Astrocyte (in vitro differentiated cells and primary cell): ENCODE results near the gene SCLY. TPM values are rescaled to one million over a fixed set of nuclear protein-coding genes. Genes with fewer than 3 reads are reported as not detected.

Source experiments
- DNase-seq: peaks from one replicate; pipeline ENCODE4 v3.0.0-alpha.2; 2010; ENCODE audit warnings: low read depth
- FAIRE-seq: peaks from 2 replicates; lab custom pipeline; 2011; peaks lifted over from hg19 to GRCh38; lab: Jason Lieb, UNC
- H2AFZ ChIP-seq: 2 replicates; pipeline ENCODE4 v1.6.0; 2012; ENCODE audit warnings: low read depth, low read length, inconsistent platforms
- H3K27ac ChIP-seq: 2 replicates; pipeline ENCODE4 v1.5.1; 2011; ENCODE audit warnings: low read depth, low read length, inconsistent platforms
- H3K27me3 ChIP-seq: 2 replicates; pipeline ENCODE4 v1.6.0; 2011; ENCODE audit warnings: low read length, inconsistent platforms; ENCODE audit not compliant: insufficient read depth
- H3K36me3 ChIP-seq: 2 replicates; pipeline ENCODE4 v1.5.1; 2011; ENCODE audit warnings: low read length, inconsistent platforms; ENCODE audit not compliant: insufficient read depth
- H3K4me1 ChIP-seq: 2 replicates; pipeline ENCODE4 v1.5.1; 2011; ENCODE audit warnings: low read length, inconsistent platforms; ENCODE audit not compliant: insufficient read depth
- H3K4me2 ChIP-seq: 2 replicates; pipeline ENCODE4 v1.6.0; 2012; ENCODE audit warnings: low read length, inconsistent platforms
- H3K4me3 ChIP-seq: 2 replicates; pipeline ENCODE4 v1.5.1; 2011; ENCODE audit warnings: low read depth, mild to moderate bottlenecking, low read length, inconsistent platforms; ENCODE audit not compliant: insufficient read depth
- H3K79me2 ChIP-seq: 2 replicates; pipeline ENCODE4 v1.6.0; 2012; ENCODE audit warnings: mild to moderate bottlenecking, low read length, inconsistent platforms; ENCODE audit not compliant: insufficient read depth
- H3K9ac ChIP-seq: 2 replicates; pipeline ENCODE4 v1.6.0; 2012; ENCODE audit warnings: mild to moderate bottlenecking, low read length, inconsistent platforms
- H3K9me3 ChIP-seq: 2 replicates; pipeline ENCODE4 v1.5.1; 2012; ENCODE audit warnings: low read depth, mild to moderate bottlenecking, low read length, inconsistent platforms; ENCODE audit not compliant: insufficient read depth
- H4K20me1 ChIP-seq: 2 replicates; pipeline ENCODE4 v1.6.0; 2012; ENCODE audit warnings: low read length, inconsistent platforms; ENCODE audit not compliant: insufficient read depth
- H3K27ac Mint-ChIP-seq: one replicate; pipeline ENCODE4 v1.8.0; 2021; ENCODE audit warnings: mild to moderate bottlenecking, mixed read lengths; ENCODE audit not compliant: unreplicated experiment
- H3K27me3 Mint-ChIP-seq: one replicate; pipeline ENCODE4 v1.8.0; 2021; ENCODE audit warnings: low read depth, mixed read lengths; ENCODE audit not compliant: unreplicated experiment
- H3K36me3 Mint-ChIP-seq: one replicate; pipeline ENCODE4 v1.8.0; 2021; ENCODE audit warnings: low read depth, mixed read lengths; ENCODE audit not compliant: unreplicated experiment
- H3K4me1 Mint-ChIP-seq: one replicate; pipeline ENCODE4 v1.8.0; 2021; ENCODE audit warnings: low read depth, mixed read lengths; ENCODE audit not compliant: unreplicated experiment
- H3K4me3 Mint-ChIP-seq: one replicate; pipeline ENCODE4 v1.8.0; 2021; ENCODE audit warnings: mild to moderate bottlenecking, moderate library complexity, mixed read lengths; ENCODE audit not compliant: unreplicated experiment
- H3K9me3 Mint-ChIP-seq: one replicate; pipeline ENCODE4 v1.8.0; 2021; ENCODE audit warnings: mild to moderate bottlenecking, mixed read lengths; ENCODE audit not compliant: unreplicated experiment
- CTCF ChIP-seq: IDR thresholded peaks from 2 replicates; pipeline ENCODE4 v1.5.1; 2011; ENCODE audit warnings: low read depth, mild to moderate bottlenecking, inconsistent platforms, low read length, moderate library complexity; ENCODE audit not compliant: insufficient read depth
- EZH2 ChIP-seq: IDR thresholded peaks from 2 replicates; pipeline ENCODE4 v1.6.1; 2012; ENCODE audit warnings: mild to moderate bottlenecking, low read length, inconsistent platforms; ENCODE audit not compliant: insufficient read depth
- total RNA-seq: library from RNA; stranded (reverse); gene quantifications from 2 replicates; pipeline ENCODE4 v1.2.1, GENCODE V29; 2021

The SCLY gene
- total RNA-seq, 1 donor from 2014 or later = 15.4 TPM

- Histone ChIP-seq H3K4me2 (no peak overlapping the region), H3K79me2 (no peaks in the 10 kb centered on the region), H3K36me3 (no peaks in the 10 kb centered on the region), H4K20me1 (no peaks in the 10 kb centered on the region), H3K27ac (no peak overlapping the region), H3K9me3 (no peaks in the 10 kb centered on the region), H2AFZ (no peak overlapping the region), H3K9ac (no peak overlapping the region), H3K4me3 (no peak overlapping the region), H3K4me1 (no peaks in the 10 kb centered on the region), H3K27me3 (no peaks in the 10 kb centered on the region)
- Mint-ChIP-seq H3K27ac (no peak overlapping the region), H3K27me3 (peaks cover 7% of the 10 kb centered on the region), H3K9me3 (peaks cover 2% of the 10 kb centered on the region), H3K36me3 (peaks cover 5% of the 10 kb centered on the region), H3K4me3 (no peak overlapping the region), H3K4me1 (no peaks in the 10 kb centered on the region)
- FAIRE-seq (no peak), DNase-seq (peak; percentile 7)
- TF ChIP-seq CTCF (no peak), EZH2 (no peak)
Observed at GRCh38 chr2:238097988-238098871, 37.4 kb downstream of the SCLY start.

- DNase-seq = no peak
- H3K4me3 Mint-ChIP-seq = no peak overlapping the region
- H3K4me2 ChIP-seq = no peak overlapping the region
Observed at GRCh38 chr2:238098901-238099713, 38.3 kb downstream of the SCLY start.

More at GRCh38 chr2:238098901-238099713, 38.3 kb downstream of the SCLY start:
- Mint-ChIP-seq H3K36me3 (peaks cover 5% of the 10 kb centered on the region), H3K27ac (no peak overlapping the region), H3K27me3 (peaks cover 7% of the 10 kb centered on the region), H3K9me3 (peaks cover 2% of the 10 kb centered on the region), H3K4me1 (no peaks in the 10 kb centered on the region)
- H3K4me1 ChIP-seq = no peaks in the 10 kb centered on the region
- FAIRE-seq = no peak
- H4K20me1 ChIP-seq = no peaks in the 10 kb centered on the region
- no peaks in the 10 kb centered on the region for H3K9me3 ChIP-seq
- H3K9ac ChIP-seq = no peak overlapping the region
- no peak overlapping the region for H3K27ac ChIP-seq
- no peaks in the 10 kb centered on the region for H3K27me3 ChIP-seq
- H3K36me3 ChIP-seq = no peaks in the 10 kb centered on the region
- no peak overlapping the region for H2AFZ ChIP-seq
- no peaks in the 10 kb centered on the region for H3K79me2 ChIP-seq
- H3K4me3 ChIP-seq = no peak overlapping the region
- no peak for TF ChIP-seq CTCF
- TF ChIP-seq EZH2 = no peak
